Measurements from ENCODE around the gene GABRB1.
"Not testable (repeated sequence)": the region's sequence is repeated elsewhere in the genome, so short reads cannot be mapped to it uniquely, and the experiment has no call there.

Gene GABRB1

GRCh38 chr4:47213106-47213505 lies 181.7 kb downstream of the GABRB1 start:
- DNase-seq (ENCODE audit: low read depth): no peak

- no peak for DNase-seq (ENCODE audit: low read depth)
Measured at GRCh38 chr4:47213539-47213938, 182.2 kb downstream of the GABRB1 start.

GRCh38 chr4:47213971-47214370 lies 182.6 kb downstream of the GABRB1 start:
- peak; percentile 85 for DNase-seq (ENCODE audit: low read depth)

GRCh38 chr4:47215759-47216158 lies 184.4 kb downstream of the GABRB1 start:
- no peak for DNase-seq (ENCODE audit: low read depth)

GRCh38 chr4:47217291-47217690 lies 185.9 kb downstream of the GABRB1 start:
- DNase-seq (ENCODE audit: low read depth): no peak

- no peak for DNase-seq (ENCODE audit: low read depth)
Measured at GRCh38 chr4:47217884-47218283, 186.5 kb downstream of the GABRB1 start.

- no peak for DNase-seq (ENCODE audit: low read depth)
Measured at GRCh38 chr4:47218631-47219030, 187.3 kb downstream of the GABRB1 start.

GRCh38 chr4:47219586-47219985 lies 188.2 kb downstream of the GABRB1 start:
- DNase-seq (ENCODE audit: low read depth): no peak

GRCh38 chr4:47221721-47222120 lies 190.4 kb downstream of the GABRB1 start:
- DNase-seq (ENCODE audit: low read depth): peak; percentile 29

- no peak for DNase-seq (ENCODE audit: low read depth)
Measured at GRCh38 chr4:47222276-47222675, 190.9 kb downstream of the GABRB1 start.

- no peak for DNase-seq (ENCODE audit: low read depth)
Measured at GRCh38 chr4:47224361-47224760, 193.0 kb downstream of the GABRB1 start.

GRCh38 chr4:47235721-47236120 lies 204.4 kb downstream of the GABRB1 start:
- no peak for DNase-seq (ENCODE audit: low read depth)

- peak; percentile 30 for DNase-seq (ENCODE audit: low read depth)
Measured at GRCh38 chr4:47238667-47239066, 207.3 kb downstream of the GABRB1 start.

- DNase-seq (ENCODE audit: low read depth): no peak
Measured at GRCh38 chr4:47239649-47240048, 208.3 kb downstream of the GABRB1 start.

GRCh38 chr4:47251348-47252135 lies 220.2 kb downstream of the GABRB1 start:
- DNase-seq (ENCODE audit: low read depth): no peak

- DNase-seq (ENCODE audit: low read depth): no peak
Measured at GRCh38 chr4:47263721-47264120, 232.4 kb downstream of the GABRB1 start.

- no peak for DNase-seq (ENCODE audit: low read depth)
Measured at GRCh38 chr4:47270201-47270888, 239.0 kb downstream of the GABRB1 start.

GRCh38 chr4:47271291-47271690 lies 239.9 kb downstream of the GABRB1 start:
- no peak for DNase-seq (ENCODE audit: low read depth)

- no peak for DNase-seq (ENCODE audit: low read depth)
Measured at GRCh38 chr4:47274901-47275300, 243.5 kb downstream of the GABRB1 start.

GRCh38 chr4:47275595-47275994 lies 244.2 kb downstream of the GABRB1 start:
- DNase-seq (ENCODE audit: low read depth): no peak

- no peak for DNase-seq (ENCODE audit: low read depth)
Measured at GRCh38 chr4:47278631-47279030, 247.3 kb downstream of the GABRB1 start.

GRCh38 chr4:47287735-47288134 lies 256.4 kb downstream of the GABRB1 start:
- DNase-seq (ENCODE audit: low read depth): peak; percentile 40

GRCh38 chr4:47289805-47290204 lies 258.4 kb downstream of the GABRB1 start:
- no peak for DNase-seq (ENCODE audit: low read depth)

- DNase-seq (ENCODE audit: low read depth): not testable (repeated sequence)
Measured at GRCh38 chr4:47290873-47291272, 259.5 kb downstream of the GABRB1 start.
